ENCODE data around the gene DMTF1. TPM values are rescaled to one million over a fixed set of nuclear protein-coding genes. Genes with fewer than 3 reads are reported as not detected.
"Not testable (repeated sequence)": the region's sequence is repeated elsewhere in the genome, so short reads cannot be mapped to it uniquely, and the experiment has no call there.

DMTF1 gene
- total RNA-seq, 2 donors from 2014 or later: 144 to 166 TPM

DNA sequence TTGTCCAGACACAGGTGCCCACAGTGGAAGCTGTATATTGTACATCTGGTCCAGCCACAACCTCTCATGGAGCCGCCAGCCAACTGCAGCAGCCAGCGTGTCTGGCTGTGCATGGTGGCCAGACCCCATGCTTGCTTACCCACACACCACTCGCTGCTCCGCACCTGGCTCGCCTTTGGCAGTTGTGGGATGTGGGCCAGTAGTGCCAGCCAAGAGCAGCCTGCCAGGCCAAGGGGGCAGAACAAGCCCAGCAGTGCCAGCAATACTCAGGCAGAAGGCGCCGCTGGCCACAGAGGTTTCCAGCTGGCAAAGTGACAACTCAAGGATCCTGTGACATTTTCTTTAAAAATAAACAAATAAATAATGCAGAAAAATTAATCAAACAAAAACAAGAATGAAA is 79.0 kb downstream of the DMTF1 start:
- no peak for DNase-seq (ENCODE audit: low spot score)
- Mint-ChIP-seq H3K4me1 (ENCODE audit: low read depth in 2 of 2) (peaks cover 1 to 6% of the 10 kb centered on the region in 2 donors), H3K36me3 (no peaks in the 10 kb centered on the region), H3K9me3 (no peaks in the 10 kb centered on the region), H3K27me3 (peaks cover 2 to 15% of the 10 kb centered on the region in 2 donors), H3K27ac (no peak overlapping the region), H3K4me3 (no peak overlapping the region)
- peak in 1 of 2 donors; percentile 36 for ATAC-seq

DNA sequence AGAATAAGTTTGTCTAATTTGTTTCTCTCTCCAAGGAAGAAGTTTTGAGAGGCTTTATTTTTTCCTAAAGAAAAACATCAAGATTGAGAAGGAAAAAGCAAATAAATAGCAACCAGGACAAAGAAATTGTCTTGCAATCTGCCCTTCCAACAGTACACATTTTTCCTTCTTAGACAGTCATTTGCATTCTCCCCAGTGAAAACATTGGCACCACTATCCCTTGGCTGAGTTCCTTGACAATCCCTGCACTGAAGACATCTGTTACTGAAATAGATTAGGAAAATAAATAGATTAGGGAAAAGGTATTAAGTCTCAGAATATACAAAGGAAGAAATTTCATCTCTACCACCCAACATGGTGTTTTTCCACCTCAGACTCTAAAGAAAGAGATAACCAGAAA is 79.5 kb downstream of the DMTF1 start:
- Mint-ChIP-seq H3K9me3 (no peaks in the 10 kb centered on the region), H3K27ac (peak overlapping the region in 1 of 2 donors; percentile 53), H3K36me3 (no peaks in the 10 kb centered on the region), H3K4me1 (ENCODE audit: low read depth in 2 of 2) (peaks cover under 1 to 2% of the 10 kb centered on the region in 2 donors), H3K27me3 (peaks cover 3 to 13% of the 10 kb centered on the region in 2 donors), H3K4me3 (no peak overlapping the region)
- DNase-seq (ENCODE audit: low spot score) (no peak), ATAC-seq (no peak)

DNA sequence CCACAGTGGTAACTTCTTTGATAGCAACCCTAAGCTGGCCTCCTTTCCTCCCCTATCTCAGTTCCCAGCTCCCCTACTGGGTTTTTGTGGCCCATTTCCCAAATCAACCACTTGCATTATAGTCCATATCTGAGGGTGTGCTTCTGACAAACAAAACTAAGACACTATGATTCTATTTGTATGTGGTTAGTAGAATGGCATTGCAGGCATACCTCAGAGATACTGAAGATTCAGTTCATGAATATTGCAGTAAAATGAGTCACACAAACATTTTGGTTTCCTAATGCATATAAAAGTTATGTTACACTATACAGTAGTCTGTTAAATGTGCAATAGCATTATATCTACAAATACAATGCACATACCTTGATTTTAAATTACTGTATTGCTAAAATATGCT is 82.7 kb downstream of the DMTF1 start:
- no peak for DNase-seq (ENCODE audit: low spot score)
- Mint-ChIP-seq H3K4me1 (ENCODE audit: low read depth in 2 of 2) (peaks cover 0 to 4% of the 10 kb centered on the region in 2 donors), H3K9me3 (no peaks in the 10 kb centered on the region), H3K4me3 (no peak overlapping the region), H3K27ac (no peak overlapping the region), H3K27me3 (peaks cover 16 to 18% of the 10 kb centered on the region in 2 donors), H3K36me3 (no peaks in the 10 kb centered on the region)
- no peak for ATAC-seq

DNA sequence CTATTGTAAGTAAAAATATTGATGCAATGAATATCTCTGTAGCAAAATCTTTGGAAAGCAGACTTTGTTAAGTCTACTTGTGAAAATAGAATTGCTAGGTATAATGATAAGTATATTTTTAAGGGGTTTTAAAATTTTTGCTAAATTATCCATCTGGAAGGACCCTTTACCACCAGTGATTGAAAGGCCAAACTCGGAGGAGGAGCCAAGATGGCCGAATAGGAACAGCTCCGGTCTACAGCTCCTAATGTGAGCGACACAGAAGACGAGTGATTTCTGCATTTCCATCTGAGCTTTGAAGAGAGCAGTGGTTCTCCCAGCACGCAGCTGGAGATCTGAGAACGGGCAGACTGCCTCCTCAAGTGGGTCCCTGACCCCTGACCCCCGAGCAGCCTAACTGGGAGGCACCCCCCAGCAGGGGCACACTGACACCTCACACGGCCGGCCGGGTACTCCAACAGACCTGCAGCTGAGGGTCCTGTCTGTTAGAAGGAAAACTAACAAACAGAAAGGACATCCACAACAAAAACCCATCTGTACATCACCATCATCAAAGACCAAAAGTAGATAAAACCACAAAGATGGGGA is 86.3 kb downstream of the DMTF1 start:
- not testable (repeated sequence) for ATAC-seq; H3K36me3 Mint-ChIP-seq; H3K9me3 Mint-ChIP-seq; H3K4me3 Mint-ChIP-seq; DNase-seq (ENCODE audit: low spot score); H3K27ac Mint-ChIP-seq; H3K4me1 Mint-ChIP-seq (ENCODE audit: low read depth in 2 of 2)
- peaks cover 15 to 25% of the 10 kb centered on the region in 2 donors for H3K27me3 Mint-ChIP-seq

- H3K9me3 Mint-ChIP-seq; H3K4me1 Mint-ChIP-seq (ENCODE audit: low read depth in 2 of 2); ATAC-seq; H3K4me3 Mint-ChIP-seq; DNase-seq (ENCODE audit: low spot score); H3K36me3 Mint-ChIP-seq; H3K27ac Mint-ChIP-seq: not testable (repeated sequence)
- peaks cover 12 to 25% of the 10 kb centered on the region in 2 donors for H3K27me3 Mint-ChIP-seq
Observed at GRCh38 chr7:87245671-87246070, 93.4 kb downstream of the DMTF1 start.

Other genes with a start within 250 kb of the DMTF1 start
- gene ELAPOR2, start 92.8 kb upstream of the DMTF1 start, total RNA-seq: 1 to 10 TPM in 1 of 2 donors, under 1 TPM in 1; 0.56 to 1.0 TPM
- gene TMEM243, start 67.3 kb downstream of the DMTF1 start, total RNA-seq: 10 to 100 TPM; 45.8 to 58.3 TPM
- gene CROT, start 193.2 kb downstream of the DMTF1 start, total RNA-seq: 1 to 10 TPM; 9.2 TPM

All from natural killer cell treated with Interleukin-12 subunit alpha and Interleukin-12 subunit beta and Interleukin-15 and Interleukin-18, amount 100 ng/mL, for 72 hours (primary cell).